MM.1S (cell line): ENCODE data around the gene CSRP1.

Experiments
- DNase-seq: peaks from one replicate; pipeline ENCODE4 v3.0.0-alpha.2; 2015
- H2AFZ ChIP-seq: fragments of 300-600 bp; sonication (generic); 2 replicates; pipeline ENCODE4 v1.6.0; 2016; ENCODE audit warnings: antibody characterized with exemption, low read length
- H3F3A ChIP-seq: fragments of 300-600 bp; sonication (generic); 2 replicates; pipeline ENCODE4 v1.6.1; 2016; ENCODE audit warnings: mild to moderate bottlenecking, antibody characterized with exemption, low read length, moderate library complexity, mixed read lengths; ENCODE audit not compliant: insufficient read depth
- H3K27ac ChIP-seq: fragments of 300-600 bp; sonication (generic); 2 replicates; pipeline ENCODE4 v1.5.1; 2016; ENCODE audit warnings: mild to moderate bottlenecking, low read length
- H3K27me3 ChIP-seq: fragments of 300-600 bp; sonication (generic); replicated peaks from 2 replicates; pipeline ENCODE4 v1.6.0; 2016; ENCODE audit warnings: low read length; ENCODE audit not compliant: insufficient read depth
- H3K36me3 ChIP-seq: fragments of 300-600 bp; sonication (generic); replicated peaks from 2 replicates; pipeline ENCODE4 v1.6.1; 2016; ENCODE audit warnings: mild to moderate bottlenecking, low read length, mixed read lengths; ENCODE audit not compliant: insufficient read depth
- H3K4me1 ChIP-seq: fragments of 300-600 bp; sonication (generic); 2 replicates; pipeline ENCODE4 v1.6.1; 2016; ENCODE audit warnings: low read length, mixed read lengths
- H3K4me2 ChIP-seq: fragments of 300-600 bp; sonication (generic); 2 replicates; pipeline ENCODE4 v1.6.0; 2016; ENCODE audit warnings: low read depth, low read length
- H3K4me3 ChIP-seq: fragments of 300-600 bp; sonication (generic); 2 replicates; pipeline ENCODE4 v1.5.1; 2016; ENCODE audit warnings: low read length, mixed read lengths
- H3K79me2 ChIP-seq: fragments of 300-600 bp; sonication (generic); 2 replicates; pipeline ENCODE4 v1.6.1; 2016; ENCODE audit warnings: mixed run types, low read length, mixed read lengths
- H3K9ac ChIP-seq: fragments of 300-600 bp; sonication (generic); 2 replicates; pipeline ENCODE4 v1.6.1; 2016; ENCODE audit warnings: low read length, mixed read lengths
- H3K9me2 ChIP-seq: fragments of 300-600 bp; sonication (generic); replicated peaks from 2 replicates; pipeline ENCODE4 v1.6.1; 2016; ENCODE audit warnings: mild to moderate bottlenecking, low read length, mixed read lengths; ENCODE audit not compliant: insufficient read depth
- H3K9me3 ChIP-seq: fragments of 300-600 bp; sonication (generic); replicated peaks from 2 replicates; pipeline ENCODE4 v1.6.1; 2016; ENCODE audit warnings: mild to moderate bottlenecking, low read length, mixed read lengths; ENCODE audit not compliant: insufficient read depth
- H4K20me1 ChIP-seq: fragments of 300-600 bp; sonication (generic); 2 replicates; pipeline ENCODE4 v1.6.1; 2016; ENCODE audit warnings: mild to moderate bottlenecking, low read length, moderate library complexity, mixed read lengths; ENCODE audit not compliant: insufficient read depth
- CTCF ChIP-seq: fragments of 300-600 bp; sonication (generic); IDR thresholded peaks from 2 replicates; pipeline ENCODE4 v1.5.1; 2016; ENCODE audit warnings: antibody characterized with exemption, low read length, mixed read lengths
- EZH2 ChIP-seq: fragments of 300-600 bp; sonication (generic); optimal IDR thresholded peaks from 2 replicates; pipeline ENCODE3; 2017; ENCODE audit warnings: low read depth, mild to moderate bottlenecking, antibody characterized with exemption, low read length, mixed read lengths
- EZH2phosphoT487 ChIP-seq: fragments of 300-600 bp; sonication (generic); IDR thresholded peaks from 2 replicates; pipeline ENCODE4 v1.6.1; 2018; ENCODE audit warnings: antibody characterized with exemption, low read length

The CSRP1 gene

GRCh38 chr1:201513498-201514243, 6.7 kb upstream of the CSRP1 start:
- H3K27ac ChIP-seq = no peak overlapping the region

DNA sequence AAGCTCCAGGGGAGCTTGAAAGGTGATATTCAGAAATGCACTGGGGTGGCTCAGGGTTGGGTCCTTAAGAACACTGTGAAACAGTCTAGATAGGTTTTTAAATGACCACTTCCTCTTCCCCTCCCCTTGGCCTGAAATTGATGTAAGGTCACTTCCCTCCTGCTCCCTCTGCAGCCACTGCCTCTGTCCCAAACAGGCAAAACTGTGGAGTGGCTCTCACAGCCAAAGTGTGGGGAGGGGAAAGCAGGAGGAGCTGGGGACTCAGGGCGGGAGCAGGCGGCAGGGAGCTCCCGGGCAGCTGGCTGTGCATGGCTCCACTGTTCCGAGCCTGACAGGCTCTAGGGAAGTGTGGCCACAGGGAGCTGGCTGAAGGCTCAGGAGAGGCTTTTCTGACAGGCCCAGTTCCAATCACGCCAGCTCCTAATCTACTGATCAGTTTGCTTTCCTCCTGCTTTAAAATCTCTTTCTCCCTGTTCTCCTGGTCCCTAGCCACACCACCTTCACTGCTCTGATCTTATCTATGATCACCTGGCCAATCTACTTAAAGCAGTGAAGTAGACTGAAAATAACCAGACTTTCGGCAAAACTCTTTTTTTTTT, 5.1 kb upstream of the CSRP1 start:
- Histone ChIP-seq H3K9ac (peak overlapping the region; percentile 32; the same call in 1 of the 2 replicates), H3K79me2 (no peaks in the 10 kb centered on the region), H4K20me1 (no peaks in the 10 kb centered on the region), H3K9me3 (no peaks in the 10 kb centered on the region), H3K4me2 (peak overlapping the region; percentile 83), H3K4me1 (peaks cover 26% of the 10 kb centered on the region), H3K4me3 (peak overlapping the region; percentile 45), H3K27me3 (no peaks in the 10 kb centered on the region), H3K27ac (peak overlapping the region; percentile 51; the same call in 1 of the 2 replicates), H3K9me2 (no peaks in the 10 kb centered on the region), H3K36me3 (no peaks in the 10 kb centered on the region), H2AFZ (peak overlapping the region; percentile 40), H3F3A (peaks cover 30% of the 10 kb centered on the region)
- DNase-seq = peak; percentile 59
- no peak for TF ChIP-seq EZH2
- no peak for TF ChIP-seq EZH2phosphoT487
- TF ChIP-seq CTCF = no peak

More at GRCh38 chr1:201513498-201514243, 6.7 kb upstream of the CSRP1 start:
- no peak overlapping the region for H3K4me2 ChIP-seq
- H3K79me2 ChIP-seq = no peaks in the 10 kb centered on the region
- no peaks in the 10 kb centered on the region for H3K36me3 ChIP-seq
- no peaks in the 10 kb centered on the region for H3K27me3 ChIP-seq
- no peaks in the 10 kb centered on the region for H3K9me2 ChIP-seq
- DNase-seq = no peak
- H3K4me1 ChIP-seq = peaks cover 15% of the 10 kb centered on the region
- no peaks in the 10 kb centered on the region for H4K20me1 ChIP-seq
- no peak overlapping the region for H3K4me3 ChIP-seq
- no peaks in the 10 kb centered on the region for H3K9me3 ChIP-seq
- no peak overlapping the region for H3K9ac ChIP-seq
- no peak overlapping the region for H2AFZ ChIP-seq
- TF ChIP-seq EZH2 = no peak
- no peak for TF ChIP-seq EZH2phosphoT487
- TF ChIP-seq CTCF = no peak
- peaks cover 17% of the 10 kb centered on the region for H3F3A ChIP-seq

DNA sequence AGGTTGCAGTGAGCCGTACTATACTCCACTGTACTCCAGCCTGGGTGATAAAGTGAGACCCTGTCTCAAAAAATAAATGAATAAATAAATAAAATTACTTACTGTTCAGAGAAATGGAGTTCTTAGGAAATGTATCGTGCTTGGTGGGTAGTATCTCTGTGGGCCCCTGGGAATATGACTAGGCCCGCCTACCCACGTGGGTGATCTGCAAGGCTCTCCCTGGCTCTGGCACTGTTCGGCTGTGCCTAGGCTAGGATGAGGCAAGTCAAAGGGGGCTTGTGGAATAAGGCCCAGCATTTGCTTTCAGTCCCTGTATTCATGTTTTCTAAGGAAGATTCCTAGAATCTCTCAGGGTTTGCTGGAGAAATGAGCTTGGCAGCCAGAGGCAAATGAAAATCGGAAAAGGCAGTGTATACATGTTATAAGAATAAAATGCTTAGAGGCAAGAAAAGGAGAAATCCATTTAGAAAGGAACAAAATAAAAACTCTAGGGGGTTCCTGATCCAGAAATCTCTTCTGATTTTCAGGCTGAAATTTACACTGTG, 4.5 kb upstream of the CSRP1 start:
- H2AFZ ChIP-seq = no peak overlapping the region
- H3K79me2 ChIP-seq = no peaks in the 10 kb centered on the region
- TF ChIP-seq EZH2phosphoT487 (no peak), EZH2 (no peak), CTCF (no peak)
- H3K9ac ChIP-seq = peak overlapping the region; percentile 32; the same call in 1 of the 2 replicates
- H4K20me1 ChIP-seq = no peaks in the 10 kb centered on the region
- H3K4me2 ChIP-seq = peak overlapping the region; percentile 83
- no peak for DNase-seq
- H3F3A ChIP-seq = peaks cover 34% of the 10 kb centered on the region
- no peaks in the 10 kb centered on the region for H3K9me3 ChIP-seq
- H3K4me1 ChIP-seq = peaks cover 26% of the 10 kb centered on the region
- peak overlapping the region; percentile 45; the same call in 1 of the 2 replicates for H3K4me3 ChIP-seq
- no peaks in the 10 kb centered on the region for H3K36me3 ChIP-seq
- no peaks in the 10 kb centered on the region for H3K9me2 ChIP-seq
- H3K27me3 ChIP-seq = no peaks in the 10 kb centered on the region
- peak overlapping the region; percentile 51; the same call in 1 of the 2 replicates for H3K27ac ChIP-seq
